Astrocyte (in vitro differentiated cells and primary cell): ENCODE results near the gene MDM2. TPM values are rescaled to one million over a fixed set of nuclear protein-coding genes. Genes with fewer than 3 reads are reported as not detected.

Experiments used
- DNase-seq: peaks from one replicate; pipeline ENCODE4 v3.0.0-alpha.2; 2010; ENCODE audit warnings: low read depth
- FAIRE-seq: peaks from 2 replicates; lab custom pipeline; 2011; peaks lifted over from hg19 to GRCh38; lab: Jason Lieb, UNC
- H2AFZ ChIP-seq: 2 replicates; pipeline ENCODE4 v1.6.0; 2012; ENCODE audit warnings: low read depth, low read length, inconsistent platforms
- H3K27ac ChIP-seq: 2 replicates; pipeline ENCODE4 v1.5.1; 2011; ENCODE audit warnings: low read depth, low read length, inconsistent platforms
- H3K27me3 ChIP-seq: 2 replicates; pipeline ENCODE4 v1.6.0; 2011; ENCODE audit warnings: low read length, inconsistent platforms; ENCODE audit not compliant: insufficient read depth
- H3K36me3 ChIP-seq: 2 replicates; pipeline ENCODE4 v1.5.1; 2011; ENCODE audit warnings: low read length, inconsistent platforms; ENCODE audit not compliant: insufficient read depth
- H3K4me1 ChIP-seq: 2 replicates; pipeline ENCODE4 v1.5.1; 2011; ENCODE audit warnings: low read length, inconsistent platforms; ENCODE audit not compliant: insufficient read depth
- H3K4me2 ChIP-seq: 2 replicates; pipeline ENCODE4 v1.6.0; 2012; ENCODE audit warnings: low read length, inconsistent platforms
- H3K4me3 ChIP-seq: 2 replicates; pipeline ENCODE4 v1.5.1; 2011; ENCODE audit warnings: low read depth, mild to moderate bottlenecking, low read length, inconsistent platforms; ENCODE audit not compliant: insufficient read depth
- H3K79me2 ChIP-seq: 2 replicates; pipeline ENCODE4 v1.6.0; 2012; ENCODE audit warnings: mild to moderate bottlenecking, low read length, inconsistent platforms; ENCODE audit not compliant: insufficient read depth
- H3K9ac ChIP-seq: 2 replicates; pipeline ENCODE4 v1.6.0; 2012; ENCODE audit warnings: mild to moderate bottlenecking, low read length, inconsistent platforms
- H3K9me3 ChIP-seq: 2 replicates; pipeline ENCODE4 v1.5.1; 2012; ENCODE audit warnings: low read depth, mild to moderate bottlenecking, low read length, inconsistent platforms; ENCODE audit not compliant: insufficient read depth
- H4K20me1 ChIP-seq: 2 replicates; pipeline ENCODE4 v1.6.0; 2012; ENCODE audit warnings: low read length, inconsistent platforms; ENCODE audit not compliant: insufficient read depth
- H3K27ac Mint-ChIP-seq: one replicate; pipeline ENCODE4 v1.8.0; 2021; ENCODE audit warnings: mild to moderate bottlenecking, mixed read lengths; ENCODE audit not compliant: unreplicated experiment
- H3K27me3 Mint-ChIP-seq: one replicate; pipeline ENCODE4 v1.8.0; 2021; ENCODE audit warnings: low read depth, mixed read lengths; ENCODE audit not compliant: unreplicated experiment
- H3K36me3 Mint-ChIP-seq: one replicate; pipeline ENCODE4 v1.8.0; 2021; ENCODE audit warnings: low read depth, mixed read lengths; ENCODE audit not compliant: unreplicated experiment
- H3K4me1 Mint-ChIP-seq: one replicate; pipeline ENCODE4 v1.8.0; 2021; ENCODE audit warnings: low read depth, mixed read lengths; ENCODE audit not compliant: unreplicated experiment
- H3K4me3 Mint-ChIP-seq: one replicate; pipeline ENCODE4 v1.8.0; 2021; ENCODE audit warnings: mild to moderate bottlenecking, moderate library complexity, mixed read lengths; ENCODE audit not compliant: unreplicated experiment
- H3K9me3 Mint-ChIP-seq: one replicate; pipeline ENCODE4 v1.8.0; 2021; ENCODE audit warnings: mild to moderate bottlenecking, mixed read lengths; ENCODE audit not compliant: unreplicated experiment
- CTCF ChIP-seq: IDR thresholded peaks from 2 replicates; pipeline ENCODE4 v1.5.1; 2011; ENCODE audit warnings: low read depth, mild to moderate bottlenecking, inconsistent platforms, low read length, moderate library complexity; ENCODE audit not compliant: insufficient read depth
- EZH2 ChIP-seq: IDR thresholded peaks from 2 replicates; pipeline ENCODE4 v1.6.1; 2012; ENCODE audit warnings: mild to moderate bottlenecking, low read length, inconsistent platforms; ENCODE audit not compliant: insufficient read depth
- total RNA-seq: library from RNA; stranded (reverse); gene quantifications from 2 replicates; pipeline ENCODE4 v1.2.1, GENCODE V29; 2021

The MDM2 gene
- total RNA-seq, 1 donor from 2014 or later = 828 TPM

- no peak overlapping the region for H3K9ac ChIP-seq
- no peaks in the 10 kb centered on the region for H3K4me1 Mint-ChIP-seq
- H3K36me3 ChIP-seq = no peaks in the 10 kb centered on the region
- H3K36me3 Mint-ChIP-seq = no peaks in the 10 kb centered on the region
- no peak overlapping the region for H3K27ac ChIP-seq
- H4K20me1 ChIP-seq = no peaks in the 10 kb centered on the region
- H3K27ac Mint-ChIP-seq = no peak overlapping the region
- peaks cover 2% of the 10 kb centered on the region for H3K9me3 Mint-ChIP-seq
- H3K4me1 ChIP-seq = peaks cover 4% of the 10 kb centered on the region
- no peak overlapping the region for H3K4me2 ChIP-seq
- H3K4me3 Mint-ChIP-seq = no peak overlapping the region
- H3K27me3 ChIP-seq = no peaks in the 10 kb centered on the region
- FAIRE-seq = no peak
- H3K4me3 ChIP-seq = no peak overlapping the region
- H3K9me3 ChIP-seq = no peaks in the 10 kb centered on the region
- H3K79me2 ChIP-seq = no peaks in the 10 kb centered on the region
- no peaks in the 10 kb centered on the region for H3K27me3 Mint-ChIP-seq
- H2AFZ ChIP-seq = no peak overlapping the region
- no peak for DNase-seq
- TF ChIP-seq EZH2 = no peak
- no peak for TF ChIP-seq CTCF
These were observed 76.3 kb downstream of the MDM2 start for GRCh38 chr12:68884251-68884650.

DNA sequence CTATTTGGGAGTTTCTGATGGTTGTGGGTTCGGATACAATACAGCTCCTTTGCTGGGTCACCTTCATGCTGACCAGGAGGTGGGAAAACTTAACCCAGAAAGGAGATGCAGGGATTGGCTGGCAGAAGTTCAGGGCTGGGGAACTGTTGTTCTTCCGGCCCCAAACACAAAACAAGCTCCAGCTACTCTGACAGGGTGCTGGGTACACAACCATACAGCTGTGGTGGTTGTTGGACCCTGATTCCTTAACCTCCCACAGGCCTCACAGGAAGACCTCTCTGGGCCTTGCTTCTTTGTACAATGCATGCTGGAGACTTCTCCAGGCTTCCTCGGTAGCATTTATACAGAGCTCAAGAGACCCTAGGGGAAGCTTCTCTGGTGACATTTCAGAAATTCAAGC is 77.4 kb downstream of the MDM2 start:
- H4K20me1 ChIP-seq = no peaks in the 10 kb centered on the region
- no peaks in the 10 kb centered on the region for H3K9me3 ChIP-seq
- FAIRE-seq = no peak
- H3K9me3 Mint-ChIP-seq = peaks cover 2% of the 10 kb centered on the region
- H3K36me3 ChIP-seq = no peaks in the 10 kb centered on the region
- peaks cover 4% of the 10 kb centered on the region for H3K4me1 ChIP-seq
- no peak overlapping the region for H3K27ac ChIP-seq
- H3K36me3 Mint-ChIP-seq = no peaks in the 10 kb centered on the region
- H3K9ac ChIP-seq = no peak overlapping the region
- no peak overlapping the region for H2AFZ ChIP-seq
- no peaks in the 10 kb centered on the region for H3K27me3 ChIP-seq
- H3K4me3 ChIP-seq = no peak overlapping the region
- H3K27ac Mint-ChIP-seq = no peak overlapping the region
- no peaks in the 10 kb centered on the region for H3K27me3 Mint-ChIP-seq
- no peak overlapping the region for H3K4me2 ChIP-seq
- H3K4me3 Mint-ChIP-seq = no peak overlapping the region
- DNase-seq = no peak
- H3K4me1 Mint-ChIP-seq = no peaks in the 10 kb centered on the region
- no peaks in the 10 kb centered on the region for H3K79me2 ChIP-seq
- TF ChIP-seq EZH2 = no peak
- no peak for TF ChIP-seq CTCF

DNA sequence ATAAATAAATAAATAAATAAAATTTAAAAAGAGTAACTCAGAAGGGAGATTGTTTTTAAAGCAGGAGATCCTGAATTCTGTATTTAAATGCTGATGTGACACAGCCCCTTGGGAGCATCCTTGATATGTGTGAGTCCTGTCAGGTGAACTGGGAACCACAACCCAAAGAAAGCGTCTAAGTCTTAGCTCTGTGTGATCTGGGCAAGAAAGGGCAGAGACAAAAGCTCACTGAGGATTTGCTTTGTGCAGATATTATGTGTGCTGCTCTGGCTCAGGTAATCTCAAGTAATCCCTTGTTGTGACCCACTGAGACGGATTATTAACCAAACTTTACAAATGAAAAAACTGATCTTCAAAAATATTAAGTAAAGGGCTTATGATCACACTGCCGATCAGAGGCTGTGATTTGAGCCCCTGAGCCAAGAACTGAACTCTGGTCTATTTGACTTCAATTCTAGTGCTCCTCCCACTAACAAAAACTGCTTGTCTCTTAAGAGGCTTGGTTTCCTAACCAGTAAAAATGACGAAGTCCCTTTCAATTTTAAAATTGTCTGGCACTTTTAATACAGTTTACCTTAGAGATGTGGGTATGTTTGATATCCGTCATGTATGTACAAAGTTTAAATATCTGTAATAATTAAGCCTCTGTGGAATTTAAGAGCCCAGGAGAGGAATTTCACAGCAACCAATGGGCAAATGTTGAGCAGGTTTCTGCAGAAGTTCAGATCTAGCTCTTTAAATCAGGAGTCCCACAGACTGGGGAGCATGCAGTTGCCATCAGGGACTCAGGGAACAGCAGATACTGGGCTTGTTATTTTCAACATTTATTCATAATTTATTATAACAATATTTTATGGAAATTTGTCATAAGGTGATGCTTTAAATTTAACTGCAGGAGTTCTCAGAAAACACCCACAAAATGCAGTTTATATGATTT is 78.9 kb downstream of the MDM2 start:
- Histone ChIP-seq H3K9me3 (no peaks in the 10 kb centered on the region), H3K4me2 (no peak overlapping the region), H3K4me3 (no peak overlapping the region), H2AFZ (no peak overlapping the region), H3K79me2 (no peaks in the 10 kb centered on the region), H3K27ac (no peak overlapping the region), H3K9ac (no peak overlapping the region), H3K4me1 (peaks cover 4% of the 10 kb centered on the region), H3K36me3 (no peaks in the 10 kb centered on the region), H3K27me3 (no peaks in the 10 kb centered on the region), H4K20me1 (no peaks in the 10 kb centered on the region)
- H3K4me1 Mint-ChIP-seq = no peaks in the 10 kb centered on the region
- H3K9me3 Mint-ChIP-seq = peaks cover 2% of the 10 kb centered on the region
- no peaks in the 10 kb centered on the region for H3K27me3 Mint-ChIP-seq
- no peak for DNase-seq
- H3K4me3 Mint-ChIP-seq = no peak overlapping the region
- FAIRE-seq = no peak
- H3K27ac Mint-ChIP-seq = no peak overlapping the region
- no peaks in the 10 kb centered on the region for H3K36me3 Mint-ChIP-seq
- TF ChIP-seq CTCF = no peak
- no peak for TF ChIP-seq EZH2
